ENCODE measurements around the gene ALDH1A1.
"Not testable (repeated sequence)": the region's sequence is repeated elsewhere in the genome, so short reads cannot be mapped to it uniquely, and the experiment has no call there.

ALDH1A1 gene

GRCh38 chr9:72888943-72889342, 63.9 kb downstream of the ALDH1A1 start:
- DNase-seq: no peak

GRCh38 chr9:72888067-72888466, 64.8 kb downstream of the ALDH1A1 start:
- no peak for DNase-seq

GRCh38 chr9:72886386-72886785, 66.5 kb downstream of the ALDH1A1 start:
- DNase-seq: no peak

- DNase-seq: no peak
These were observed 68.3 kb downstream of the ALDH1A1 start for GRCh38 chr9:72884508-72884907.

GRCh38 chr9:72883875-72884274, 69.0 kb downstream of the ALDH1A1 start:
- no peak for DNase-seq

GRCh38 chr9:72882117-72882775, 70.6 kb downstream of the ALDH1A1 start:
- DNase-seq: no peak

GRCh38 chr9:72880821-72881220, 72.0 kb downstream of the ALDH1A1 start:
- DNase-seq: no peak

- DNase-seq: no peak
These were observed 77.6 kb downstream of the ALDH1A1 start for GRCh38 chr9:72875221-72875620.

GRCh38 chr9:72874344-72874743, 78.5 kb downstream of the ALDH1A1 start:
- no peak for DNase-seq

- no peak for DNase-seq
These were observed 79.4 kb downstream of the ALDH1A1 start for GRCh38 chr9:72873456-72873855.

GRCh38 chr9:72872718-72873117, 80.1 kb downstream of the ALDH1A1 start:
- no peak for DNase-seq

GRCh38 chr9:72871685-72872084, 81.2 kb downstream of the ALDH1A1 start:
- DNase-seq: no peak

- no peak for DNase-seq
These were observed 88.5 kb downstream of the ALDH1A1 start for GRCh38 chr9:72864327-72864726.

- DNase-seq: no peak
These were observed 89.3 kb downstream of the ALDH1A1 start for GRCh38 chr9:72863456-72864094.

- DNase-seq: not testable (repeated sequence)
These were observed 90.1 kb downstream of the ALDH1A1 start for GRCh38 chr9:72862788-72863187.

GRCh38 chr9:72858089-72858912, 94.6 kb downstream of the ALDH1A1 start:
- DNase-seq: no peak

GRCh38 chr9:72857624-72857996, 95.2 kb downstream of the ALDH1A1 start:
- no peak for DNase-seq

GRCh38 chr9:72856972-72857623, 95.8 kb downstream of the ALDH1A1 start:
- no peak for DNase-seq

- DNase-seq: no peak
These were observed 96.8 kb downstream of the ALDH1A1 start for GRCh38 chr9:72855890-72856523.

GRCh38 chr9:72855321-72855720, 97.5 kb downstream of the ALDH1A1 start:
- DNase-seq: no peak
